HEK293 (cell line): ENCODE results near the gene CDR2L.
"Not testable (repeated sequence)": the region's sequence is repeated elsewhere in the genome, so short reads cannot be mapped to it uniquely, and the experiment has no call there.

Experiments used
- CTCF ChIA-PET: fragments of 350-600 bp; formaldehyde crosslinking; extraction: SDS; loops from one replicate; lab custom pipeline; 2021; ENCODE audit warnings: antibody characterized with exemption; lab: Yijun Ruan, JAX
- POLR2A ChIA-PET: fragments of 300-600 bp; formaldehyde crosslinking; extraction: SDS; loops from one replicate; lab custom pipeline; 2020; ENCODE audit warnings: antibody characterized with exemption, inconsistent platforms; lab: Yijun Ruan, JAX
- H3K27ac ChIP-seq: fragments of 200-500 bp; sonication (Bioruptor generic); 2 replicates; pipeline ENCODE4 v1.5.1; 2014; ENCODE audit warnings: low read depth, low read length, control low read depth, inconsistent platforms; ENCODE audit errors: extremely low read depth
- H3K36me3 ChIP-seq, 2 experiments: fragments of 200-500 bp in 1 of 2; sonication (Bioruptor generic) in 1 of 2; 1 replicate in 1 of 2; 2 replicates in 1 of 2; pipeline ENCODE4 v1.5.1; 2014 to 2017; ENCODE audit warnings: inconsistent platforms in 2 of 2, low read length in 2 of 2; ENCODE audit not compliant: control insufficient read depth in 2 of 2, insufficient read depth in 1 of 2
- H3K4me1 ChIP-seq: fragments of 200-500 bp; sonication (Bioruptor generic); 2 replicates; pipeline ENCODE4 v1.5.1; 2014; ENCODE audit warnings: mild to moderate bottlenecking, low read length, inconsistent platforms; ENCODE audit not compliant: control insufficient read depth, insufficient read depth
- H3K4me3 ChIP-seq: 2 replicates; pipeline ENCODE4 v1.5.1; 2011; ENCODE audit warnings: low read depth, mild to moderate bottlenecking, control low read depth, low read length, moderate library complexity
- H3K9me3 ChIP-seq: fragments of 200-500 bp; sonication (Bioruptor generic); 2 replicates; pipeline ENCODE4 v1.5.1; 2014; ENCODE audit warnings: low read depth, low read length, inconsistent platforms; ENCODE audit not compliant: control insufficient read depth, insufficient read depth
- BCL11B ChIP-seq: fragments of 450-650 bp; formaldehyde crosslinking; IDR thresholded peaks from 2 replicates; pipeline ENCODE4 v1.5.1; 2016; ENCODE audit warnings: low read depth, missing biosample characterization, missing genetic modification characterization
- FEZF1 ChIP-seq: fragments of 450-650 bp; formaldehyde crosslinking; IDR thresholded peaks from 2 replicates; pipeline ENCODE4 v1.5.1; 2016; ENCODE audit warnings: missing biosample characterization, missing genetic modification characterization
- KLF1 ChIP-seq: fragments of 450-650 bp; formaldehyde crosslinking; IDR thresholded peaks from 2 replicates; pipeline ENCODE4 v1.5.1; 2016; ENCODE audit warnings: missing biosample characterization, missing genetic modification characterization
- KLF7 ChIP-seq: fragments of 450-650 bp; formaldehyde crosslinking; IDR thresholded peaks from 2 replicates; pipeline ENCODE4 v1.5.1; 2016; ENCODE audit warnings: missing biosample characterization, missing genetic modification characterization, borderline replicate concordance
- MYNN ChIP-seq: fragments of 450-650 bp; formaldehyde crosslinking; IDR thresholded peaks from 2 replicates; pipeline ENCODE4 v1.5.1; 2016; ENCODE audit warnings: missing biosample characterization, missing genetic modification characterization, borderline replicate concordance
- SALL2 ChIP-seq: fragments of 450-650 bp; formaldehyde crosslinking; IDR thresholded peaks from 2 replicates; pipeline ENCODE4 v1.5.0; 2017; ENCODE audit warnings: missing biosample characterization, mild to moderate bottlenecking, missing genetic modification characterization, borderline replicate concordance
- SCRT1 ChIP-seq: fragments of 450-650 bp; formaldehyde crosslinking; IDR thresholded peaks from 2 replicates; pipeline ENCODE4 v1.5.1; 2016; ENCODE audit warnings: missing biosample characterization, missing genetic modification characterization, borderline replicate concordance
- SP7 ChIP-seq: fragments of 450-650 bp; formaldehyde crosslinking; IDR thresholded peaks from 2 replicates; pipeline ENCODE4 v1.5.1; 2016; ENCODE audit warnings: missing biosample characterization, missing genetic modification characterization
- ZFP69B ChIP-seq: fragments of 450-650 bp; formaldehyde crosslinking; IDR thresholded peaks from 2 replicates; pipeline ENCODE4 v1.5.1; 2016; ENCODE audit warnings: missing biosample characterization, missing genetic modification characterization
- ZNF138 ChIP-seq: fragments of 450-650 bp; formaldehyde crosslinking; IDR thresholded peaks from 2 replicates; pipeline ENCODE4 v1.5.1; 2016; ENCODE audit warnings: missing biosample characterization, missing genetic modification characterization, borderline replicate concordance
- ZNF366 ChIP-seq: fragments of 450-650 bp; formaldehyde crosslinking; conservative IDR thresholded peaks from 2 replicates; pipeline ENCODE4 v1.5.1; 2016; ENCODE audit warnings: missing biosample characterization, missing genetic modification characterization
- ZNF423 ChIP-seq: fragments of 450-650 bp; formaldehyde crosslinking; IDR thresholded peaks from 2 replicates; pipeline ENCODE4 v1.5.1; 2016; ENCODE audit warnings: missing biosample characterization, missing genetic modification characterization
- ZNF600 ChIP-seq: fragments of 450-650 bp; formaldehyde crosslinking; IDR thresholded peaks from 2 replicates; pipeline ENCODE4 v1.5.1; 2016; ENCODE audit warnings: missing biosample characterization, missing genetic modification characterization
- ZNF664 ChIP-seq: fragments of 450-650 bp; formaldehyde crosslinking; IDR thresholded peaks from 2 replicates; pipeline ENCODE4 v1.5.1; 2016; ENCODE audit warnings: missing biosample characterization, missing genetic modification characterization
- ZXDB ChIP-seq: fragments of 450-650 bp; formaldehyde crosslinking; IDR thresholded peaks from 2 replicates; pipeline ENCODE4 v1.5.1; 2016; ENCODE audit warnings: missing biosample characterization, missing genetic modification characterization
- TF ChIP-seq, protein P1 (sequence below): fragments of 450-650 bp; formaldehyde crosslinking; IDR thresholded peaks from 2 replicates; pipeline ENCODE4 v1.5.1; 2016; ENCODE audit warnings: missing biosample characterization, missing genetic modification characterization
- TF ChIP-seq, protein P2 (sequence below): fragments of 450-650 bp; formaldehyde crosslinking; IDR thresholded peaks from 2 replicates; pipeline ENCODE4 v1.5.1; 2016; ENCODE audit warnings: missing biosample characterization, missing genetic modification characterization
- TF ChIP-seq, protein P3 (sequence below): fragments of 450-650 bp; formaldehyde crosslinking; IDR thresholded peaks from 2 replicates; pipeline ENCODE4 v1.5.1; 2016; ENCODE audit warnings: missing biosample characterization, missing genetic modification characterization

Gene CDR2L

DNA sequence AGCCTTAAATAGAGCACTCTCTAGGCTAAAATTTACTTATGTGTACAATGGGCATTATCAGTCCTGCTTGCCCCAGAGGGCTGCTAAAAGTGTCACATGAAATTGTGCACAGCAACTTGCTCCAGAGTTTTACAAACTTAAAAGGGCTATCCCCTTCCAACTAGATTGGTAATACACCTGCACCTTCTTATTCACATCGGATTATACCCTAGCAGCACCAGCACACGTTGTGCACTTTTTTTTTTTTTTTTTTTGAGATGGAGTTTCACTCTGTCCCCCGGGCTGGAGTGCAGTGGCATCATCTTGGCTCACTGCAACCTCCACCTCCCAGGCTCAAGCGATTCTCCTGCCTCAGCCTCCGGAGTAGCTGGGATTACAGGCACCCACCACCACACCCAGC, 56.4 kb downstream of the CDR2L start:
- peaks cover 16 to 37% of the 10 kb centered on the region in 2 experiments for H3K36me3 ChIP-seq
- CTCF ChIA-PET: interaction anchor here (0.6 to 1.9 kb wide), 4 partner anchors 16 to 369 kb away, joined by 3 to 7 read pairs (median 4); no protein-coding TSS in a partner anchor
- not testable (repeated sequence) for H3K4me1 ChIP-seq, H3K27ac ChIP-seq, H3K9me3 ChIP-seq, H3K4me3 ChIP-seq
- TF ChIP-seq ZNF600: peak; percentile 60; the same call in 1 of the 2 replicates
- TF ChIP-seq, protein P1, sequence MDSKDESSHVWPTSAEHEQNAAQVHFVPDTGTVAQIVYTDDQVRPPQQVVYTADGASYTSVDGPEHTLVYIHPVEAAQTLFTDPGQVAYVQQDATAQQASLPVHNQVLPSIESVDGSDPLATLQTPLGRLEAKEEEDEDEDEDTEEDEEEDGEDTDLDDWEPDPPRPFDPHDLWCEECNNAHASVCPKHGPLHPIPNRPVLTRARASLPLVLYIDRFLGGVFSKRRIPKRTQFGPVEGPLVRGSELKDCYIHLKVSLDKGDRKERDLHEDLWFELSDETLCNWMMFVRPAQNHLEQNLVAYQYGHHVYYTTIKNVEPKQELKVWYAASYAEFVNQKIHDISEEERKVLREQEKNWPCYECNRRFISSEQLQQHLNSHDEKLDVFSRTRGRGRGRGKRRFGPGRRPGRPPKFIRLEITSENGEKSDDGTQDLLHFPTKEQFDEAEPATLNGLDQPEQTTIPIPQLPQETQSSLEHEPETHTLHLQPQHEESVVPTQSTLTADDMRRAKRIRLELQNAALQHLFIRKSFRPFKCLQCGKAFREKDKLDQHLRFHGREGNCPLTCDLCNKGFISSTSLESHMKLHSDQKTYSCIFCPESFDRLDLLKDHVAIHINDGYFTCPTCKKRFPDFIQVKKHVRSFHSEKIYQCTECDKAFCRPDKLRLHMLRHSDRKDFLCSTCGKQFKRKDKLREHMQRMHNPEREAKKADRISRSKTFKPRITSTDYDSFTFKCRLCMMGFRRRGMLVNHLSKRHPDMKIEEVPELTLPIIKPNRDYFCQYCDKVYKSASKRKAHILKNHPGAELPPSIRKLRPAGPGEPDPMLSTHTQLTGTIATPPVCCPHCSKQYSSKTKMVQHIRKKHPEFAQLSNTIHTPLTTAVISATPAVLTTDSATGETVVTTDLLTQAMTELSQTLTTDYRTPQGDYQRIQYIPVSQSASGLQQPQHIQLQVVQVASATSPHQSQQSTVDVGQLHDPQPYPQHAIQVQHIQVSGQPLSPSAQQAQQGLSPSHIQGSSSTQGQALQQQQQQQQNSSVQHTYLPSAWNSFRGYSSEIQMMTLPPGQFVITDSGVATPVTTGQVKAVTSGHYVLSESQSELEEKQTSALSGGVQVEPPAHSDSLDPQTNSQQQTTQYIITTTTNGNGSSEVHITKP (tag by site-specific recombination): peak; percentile 46
- TF ChIP-seq, protein P2, sequence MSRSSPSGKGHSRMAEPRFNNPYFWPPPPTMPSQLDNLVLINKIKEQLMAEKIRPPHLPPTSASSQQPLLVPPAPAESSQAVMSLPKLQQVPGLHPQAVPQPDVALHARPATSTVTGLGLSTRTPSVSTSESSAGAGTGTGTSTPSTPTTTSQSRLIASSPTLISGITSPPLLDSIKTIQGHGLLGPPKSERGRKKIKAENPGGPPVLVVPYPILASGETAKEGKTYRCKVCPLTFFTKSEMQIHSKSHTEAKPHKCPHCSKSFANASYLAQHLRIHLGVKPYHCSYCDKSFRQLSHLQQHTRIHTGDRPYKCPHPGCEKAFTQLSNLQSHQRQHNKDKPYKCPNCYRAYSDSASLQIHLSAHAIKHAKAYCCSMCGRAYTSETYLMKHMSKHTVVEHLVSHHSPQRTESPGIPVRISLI (tag by site-specific recombination): peak; percentile 16; the same call in 1 of the 2 replicates
- POLR2A ChIA-PET: interaction anchor here (0.7 kb wide), 1 partner anchor 197 kb away, joined by 4 read pairs; no protein-coding TSS in a partner anchor

DNA sequence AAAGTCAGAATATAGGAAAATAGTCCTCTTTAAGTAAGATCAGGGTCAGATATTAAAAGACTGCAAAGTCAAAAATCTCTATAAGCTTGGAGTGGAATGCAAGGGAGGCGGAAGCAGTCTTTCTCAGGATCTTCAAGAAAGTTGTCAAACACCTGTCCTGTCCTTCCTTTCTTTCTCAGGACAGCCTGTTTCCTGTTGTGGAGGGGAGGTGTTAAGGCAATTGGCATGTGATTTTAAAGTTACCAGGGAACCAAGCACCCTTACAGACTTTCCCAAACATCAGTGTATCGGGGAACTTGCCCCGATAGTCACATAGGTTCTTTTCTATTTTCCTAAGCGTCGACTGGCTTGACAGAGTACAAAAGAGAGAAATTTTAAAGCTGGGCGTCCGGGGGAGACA, 57.3 kb downstream of the CDR2L start:
- H3K4me1 ChIP-seq: peaks cover 8% of the 10 kb centered on the region; the same call in 1 of the 2 replicates
- TF ChIP-seq KLF7 (no peak), ZNF423 (no peak), ZNF664 (tag by site-specific recombination) (no peak), FEZF1 (no peak), SALL2 (tag by site-specific recombination) (no peak), ZNF138 (no peak), KLF1 (no peak), MYNN (tag by site-specific recombination) (no peak), SP7 (no peak), SCRT1 (no peak), ZNF366 (tag by site-specific recombination) (no peak), ZXDB (no peak), BCL11B (tag by site-specific recombination) (no peak)
- TF ChIP-seq, all 188 proteins: peak for 0
- POLR2A ChIA-PET: no interaction called here
- Histone ChIP-seq H3K4me3 (no peak overlapping the region), H3K36me3 (peaks cover 16 to 37% of the 10 kb centered on the region in 2 experiments), H3K9me3 (no peaks in the 10 kb centered on the region), H3K27ac (no peak overlapping the region)
- CTCF ChIA-PET: no interaction called here

DNA sequence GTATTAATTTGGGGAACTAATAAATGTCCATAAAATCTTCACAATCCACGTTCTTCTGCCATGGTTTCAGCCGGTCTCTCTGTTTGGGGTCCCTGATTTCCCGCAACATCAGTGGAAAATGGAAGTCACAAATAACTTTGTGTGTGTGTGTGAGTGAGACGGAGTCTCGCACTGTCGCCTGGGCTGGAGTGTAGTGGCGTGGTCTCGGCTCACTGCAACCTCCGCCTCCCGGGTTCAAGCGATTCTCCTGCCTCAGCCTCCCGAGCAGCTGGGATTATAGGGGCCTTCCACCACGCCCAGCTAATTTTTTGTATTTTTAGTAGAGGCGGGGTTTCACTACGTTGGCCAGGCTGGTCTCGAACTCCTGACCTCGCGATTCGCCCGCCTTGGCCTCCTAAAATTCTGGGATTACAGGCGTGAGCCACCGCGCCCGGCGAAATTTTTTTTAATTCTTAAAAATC, 58.5 kb downstream of the CDR2L start:
- ChIA-PET CTCF (interaction anchor here (1.2 to 1.3 kb wide), 2 partner anchors 68 to 84 kb away, joined by 3 to 4 read pairs; no protein-coding TSS in a partner anchor), POLR2A (interaction anchor here (0.9 to 4.8 kb wide), 8 partner anchors 9 to 79 kb away, joined by 3 to 44 read pairs (median 5); partner anchors contain the start of genes ARMC7, CDR2L and MRPL58)
- Histone ChIP-seq H3K36me3 (peaks cover 15 to 35% of the 10 kb centered on the region in 2 experiments), H3K27ac (peak overlapping the region; percentile 76; the same call in 1 of the 2 replicates), H3K4me3 (peak overlapping the region; percentile 99)
- not testable (repeated sequence) for H3K9me3 ChIP-seq, H3K4me1 ChIP-seq
- 0 out of 2 replicates have a peak, but pooled peaks have one; percentile 10 for TF ChIP-seq KLF7
- TF ChIP-seq, protein P2 (tag by site-specific recombination): peak; percentile 87
- TF ChIP-seq, protein P3, sequence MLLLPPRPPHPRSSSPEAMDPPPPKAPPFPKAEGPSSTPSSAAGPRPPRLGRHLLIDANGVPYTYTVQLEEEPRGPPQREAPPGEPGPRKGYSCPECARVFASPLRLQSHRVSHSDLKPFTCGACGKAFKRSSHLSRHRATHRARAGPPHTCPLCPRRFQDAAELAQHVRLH (tag by site-specific recombination): 0 out of 2 replicates have a peak, but pooled peaks have one; percentile 10
- TF ChIP-seq ZNF600: peak; percentile 34; the same call in 1 of the 2 replicates
- peak; percentile 14; the same call in 1 of the 2 replicates for TF ChIP-seq KLF1
- 0 out of 2 replicates have a peak, but pooled peaks have one; percentile 14 for TF ChIP-seq ZFP69B (tag by site-specific recombination)
